Parathyroid adenoma (tissue), 2 donors: Measurements from ENCODE around the gene FIGN.

ENCODE experiments used
- H2AFZ ChIP-seq: fragments of 300-600 bp; sonication (generic); one replicate; pipeline ENCODE4 v1.7.0; 2017; ENCODE audit warnings: antibody characterized with exemption, mild to moderate bottlenecking
- H3K27ac ChIP-seq: fragments of 300-600 bp; sonication (generic); one replicate; pipeline ENCODE4 v1.7.0; 2017
- H3K27me3 ChIP-seq: fragments of 300-600 bp; sonication (generic); one replicate; pipeline ENCODE4 v1.7.0; 2017; ENCODE audit warnings: low read length; ENCODE audit not compliant: control insufficient read depth, insufficient read depth
- H3K36me3 ChIP-seq: fragments of 300-600 bp; sonication (generic); one replicate; pipeline ENCODE4 v1.7.0; 2017; ENCODE audit warnings: low read length; ENCODE audit not compliant: control insufficient read depth, insufficient read depth
- H3K4me1 ChIP-seq: fragments of 300-600 bp; sonication (generic); one replicate; pipeline ENCODE4 v1.7.0; 2017; ENCODE audit warnings: control low read depth
- H3K4me2 ChIP-seq: fragments of 300-600 bp; sonication (generic); one replicate; pipeline ENCODE4 v1.7.0; 2017; ENCODE audit warnings: low read length
- H3K4me3 ChIP-seq: fragments of 300-600 bp; sonication (generic); one replicate; pipeline ENCODE4 v1.7.0; 2017; ENCODE audit warnings: low read depth, low read length
- H3K79me2 ChIP-seq: fragments of 300-600 bp; sonication (generic); one replicate; pipeline ENCODE4 v1.7.0; 2017; ENCODE audit warnings: control low read depth
- H3K9ac ChIP-seq: fragments of 300-600 bp; sonication (generic); one replicate; pipeline ENCODE4 v1.7.0; 2017; ENCODE audit warnings: mild to moderate bottlenecking
- H3K9me3 ChIP-seq: fragments of 300-600 bp; sonication (generic); one replicate; pipeline ENCODE4 v1.7.0; 2017; ENCODE audit warnings: low read length; ENCODE audit not compliant: control insufficient read depth
- TF ChIP-seq, protein P1 (sequence below): fragments of 300-600 bp; sonication (generic); IDR thresholded peaks from one replicate; pipeline ENCODE4 v1.7.0; 2017; ENCODE audit warnings: antibody characterized with exemption, mild to moderate bottlenecking
- donor health status: primary hyperparathyroidism.

FIGN gene

DNA sequence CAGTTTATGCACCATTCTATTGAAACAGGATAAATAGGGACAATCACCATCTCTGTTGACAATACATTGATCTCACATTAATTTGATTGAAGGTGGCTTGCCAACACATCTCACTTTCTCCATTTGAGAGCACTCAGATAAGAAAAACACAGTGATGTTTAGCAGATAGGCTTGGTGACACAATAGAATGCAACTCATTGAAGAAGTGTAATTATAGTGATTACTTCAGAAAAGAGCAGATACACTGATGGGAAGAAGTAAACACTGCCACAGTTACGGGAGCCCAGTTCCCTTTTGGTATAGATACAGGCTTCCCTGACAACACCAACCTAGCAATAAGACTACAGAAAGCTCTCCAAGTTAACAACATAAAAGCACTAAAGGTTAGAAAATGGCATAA, 89.1 kb downstream of the FIGN start:
- Histone ChIP-seq H3K4me3 (no peak overlapping the region), H3K9me3 (no peaks in the 10 kb centered on the region), H3K4me1 (no peaks in the 10 kb centered on the region), H3K4me2 (no peak overlapping the region), H3K36me3 (no peaks in the 10 kb centered on the region), H3K27me3 (no peaks in the 10 kb centered on the region), H3K27ac (no peak overlapping the region), H3K9ac (no peak overlapping the region), H2AFZ (no peak overlapping the region), H3K79me2 (no peaks in the 10 kb centered on the region)
- TF ChIP-seq, protein P1, sequence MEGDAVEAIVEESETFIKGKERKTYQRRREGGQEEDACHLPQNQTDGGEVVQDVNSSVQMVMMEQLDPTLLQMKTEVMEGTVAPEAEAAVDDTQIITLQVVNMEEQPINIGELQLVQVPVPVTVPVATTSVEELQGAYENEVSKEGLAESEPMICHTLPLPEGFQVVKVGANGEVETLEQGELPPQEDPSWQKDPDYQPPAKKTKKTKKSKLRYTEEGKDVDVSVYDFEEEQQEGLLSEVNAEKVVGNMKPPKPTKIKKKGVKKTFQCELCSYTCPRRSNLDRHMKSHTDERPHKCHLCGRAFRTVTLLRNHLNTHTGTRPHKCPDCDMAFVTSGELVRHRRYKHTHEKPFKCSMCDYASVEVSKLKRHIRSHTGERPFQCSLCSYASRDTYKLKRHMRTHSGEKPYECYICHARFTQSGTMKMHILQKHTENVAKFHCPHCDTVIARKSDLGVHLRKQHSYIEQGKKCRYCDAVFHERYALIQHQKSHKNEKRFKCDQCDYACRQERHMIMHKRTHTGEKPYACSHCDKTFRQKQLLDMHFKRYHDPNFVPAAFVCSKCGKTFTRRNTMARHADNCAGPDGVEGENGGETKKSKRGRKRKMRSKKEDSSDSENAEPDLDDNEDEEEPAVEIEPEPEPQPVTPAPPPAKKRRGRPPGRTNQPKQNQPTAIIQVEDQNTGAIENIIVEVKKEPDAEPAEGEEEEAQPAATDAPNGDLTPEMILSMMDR, result no peak

DNA sequence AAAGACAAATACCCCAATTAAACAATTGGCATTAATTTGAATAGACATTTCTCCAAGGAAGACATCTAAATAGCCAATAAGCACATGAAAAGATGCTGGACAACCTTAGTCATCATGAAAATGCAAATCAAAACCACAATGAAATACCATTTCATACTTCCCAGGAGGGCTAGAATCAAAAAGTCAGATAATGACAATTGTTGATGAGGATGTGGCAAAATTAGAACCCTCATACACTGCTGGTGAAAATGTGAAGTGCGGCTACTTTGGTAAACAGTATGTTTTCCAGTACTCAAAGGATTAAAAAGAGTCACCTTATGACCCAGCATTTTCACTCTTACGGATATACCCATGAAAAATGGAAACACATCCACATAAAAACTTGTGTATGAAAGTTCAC, 91.6 kb downstream of the FIGN start:
- H3K27ac ChIP-seq, result no peak overlapping the region
- TF ChIP-seq, protein P1, result no peak
- H3K27me3 ChIP-seq, result no peaks in the 10 kb centered on the region
- H3K9me3 ChIP-seq, result no peaks in the 10 kb centered on the region
- no peak overlapping the region for H3K9ac ChIP-seq
- H3K36me3 ChIP-seq, result no peaks in the 10 kb centered on the region
- no peak overlapping the region for H2AFZ ChIP-seq
- H3K4me1 ChIP-seq, result no peaks in the 10 kb centered on the region
- no peak overlapping the region for H3K4me2 ChIP-seq
- H3K4me3 ChIP-seq, result no peak overlapping the region
- no peaks in the 10 kb centered on the region for H3K79me2 ChIP-seq

DNA sequence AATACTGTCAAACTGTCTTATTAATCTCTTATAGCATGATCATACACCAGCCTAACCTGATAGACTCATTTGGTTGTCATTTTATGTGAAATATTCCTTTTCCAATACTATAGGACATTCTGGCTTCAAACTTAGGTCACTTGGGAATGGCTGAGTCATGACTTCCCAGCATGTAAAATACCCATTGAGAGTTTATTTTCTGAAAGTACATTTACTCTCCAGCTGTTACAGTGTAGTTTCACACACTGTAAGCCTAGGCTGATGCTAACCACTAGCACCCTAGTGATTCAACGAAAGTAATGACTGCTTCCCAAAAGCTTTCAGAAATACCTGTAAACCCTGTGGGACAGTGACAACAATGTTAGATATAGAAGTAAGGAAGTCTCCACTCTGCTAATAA, 93.8 kb downstream of the FIGN start:
- H3K4me1 ChIP-seq, result no peaks in the 10 kb centered on the region
- no peak overlapping the region for H3K4me3 ChIP-seq
- no peak overlapping the region for H3K9ac ChIP-seq
- no peak overlapping the region for H3K4me2 ChIP-seq
- no peaks in the 10 kb centered on the region for H3K79me2 ChIP-seq
- no peak overlapping the region for H3K27ac ChIP-seq
- no peaks in the 10 kb centered on the region for H3K36me3 ChIP-seq
- no peaks in the 10 kb centered on the region for H3K27me3 ChIP-seq
- TF ChIP-seq, protein P1, result no peak
- no peaks in the 10 kb centered on the region for H3K9me3 ChIP-seq
- H2AFZ ChIP-seq, result no peak overlapping the region

DNA sequence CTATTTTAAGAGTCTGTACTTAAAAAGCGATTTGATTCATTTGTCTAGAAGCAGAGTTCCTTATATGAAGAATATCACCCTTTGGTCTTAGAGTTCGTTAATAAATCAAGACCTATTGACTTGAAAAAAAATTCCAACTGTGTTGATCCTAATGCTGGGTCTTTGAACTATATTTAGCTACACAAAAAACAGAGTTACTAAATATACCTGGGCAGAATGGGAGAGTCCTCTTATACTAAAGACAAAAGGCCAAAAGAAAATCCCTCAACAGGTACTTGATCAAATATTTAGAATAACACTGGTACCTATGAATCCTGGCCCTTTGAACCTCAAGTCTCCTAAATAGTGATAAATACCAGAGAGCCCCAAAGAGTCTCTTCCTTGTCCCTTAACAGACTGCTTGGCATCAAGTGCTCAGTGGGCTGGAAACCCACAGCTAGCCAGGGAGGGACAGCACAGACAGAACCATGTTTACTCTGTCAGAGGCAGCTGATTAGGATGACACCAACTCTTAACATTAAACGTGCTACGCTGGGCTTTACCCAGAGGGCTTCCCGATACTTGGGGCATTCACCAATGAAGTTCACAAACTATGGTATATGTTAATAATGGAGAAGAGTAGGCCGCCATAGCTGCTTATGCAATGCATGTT, 95.1 kb downstream of the FIGN start:
- Histone ChIP-seq H3K36me3 (no peaks in the 10 kb centered on the region), H3K4me1 (no peaks in the 10 kb centered on the region), H2AFZ (no peak overlapping the region), H3K9ac (no peak overlapping the region), H3K79me2 (no peaks in the 10 kb centered on the region), H3K4me2 (no peak overlapping the region), H3K27ac (no peak overlapping the region), H3K27me3 (no peaks in the 10 kb centered on the region), H3K4me3 (no peak overlapping the region), H3K9me3 (no peaks in the 10 kb centered on the region)
- TF ChIP-seq, protein P1, result no peak

DNA sequence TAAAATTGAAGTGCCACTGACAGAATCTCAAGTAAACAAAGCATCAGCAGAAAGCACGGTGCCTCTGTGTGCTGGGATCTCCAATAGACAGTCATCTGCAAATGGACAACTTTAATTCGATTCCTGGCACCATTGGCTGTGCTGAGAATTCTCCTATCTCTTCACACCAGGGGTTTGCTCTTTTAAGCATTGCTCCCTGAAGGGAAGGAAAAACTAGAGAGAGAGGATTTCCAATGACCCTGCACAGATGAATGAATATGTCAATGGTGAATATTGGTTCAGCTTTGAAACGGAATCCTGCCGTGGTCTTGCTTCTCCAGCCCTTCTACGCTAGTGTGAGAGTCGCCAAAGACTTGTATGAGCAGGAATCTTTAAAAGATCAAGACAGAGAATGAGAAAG, 97.9 kb downstream of the FIGN start:
- H3K27ac ChIP-seq, result no peak overlapping the region
- TF ChIP-seq, protein P1, result no peak
- H3K79me2 ChIP-seq, result no peaks in the 10 kb centered on the region
- no peaks in the 10 kb centered on the region for H3K36me3 ChIP-seq
- H3K4me2 ChIP-seq, result no peak overlapping the region
- no peaks in the 10 kb centered on the region for H3K9me3 ChIP-seq
- H3K4me3 ChIP-seq, result no peak overlapping the region
- H2AFZ ChIP-seq, result no peak overlapping the region
- no peaks in the 10 kb centered on the region for H3K4me1 ChIP-seq
- no peaks in the 10 kb centered on the region for H3K27me3 ChIP-seq
- no peak overlapping the region for H3K9ac ChIP-seq
